NCI-H526 treated with DMSO at 0.1 percent for 48 hours (cell line): ENCODE measurements around the gene SUN2.

Experiments used
- DNase-seq: peaks from one replicate; lab custom pipeline; 2025; lab: John Stamatoyannopoulos, UW

Gene SUN2

GRCh38 chr22:38777087-38777671, 21.4 kb upstream of the SUN2 start:
- DNase-seq, result no peak

GRCh38 chr22:38776086-38776485, 20.3 kb upstream of the SUN2 start:
- no peak for DNase-seq

- DNase-seq, result no peak
Measured at GRCh38 chr22:38775656-38776055, 19.9 kb upstream of the SUN2 start.

- no peak for DNase-seq
Measured at GRCh38 chr22:38774496-38775166, 18.8 kb upstream of the SUN2 start.

- DNase-seq, result no peak
Measured at GRCh38 chr22:38773363-38773946, 17.7 kb upstream of the SUN2 start.

GRCh38 chr22:38772623-38772873, 16.8 kb upstream of the SUN2 start:
- no peak for DNase-seq

- DNase-seq, result no peak
Measured at GRCh38 chr22:38770257-38770949, 14.6 kb upstream of the SUN2 start.

GRCh38 chr22:38768036-38768435, 12.2 kb upstream of the SUN2 start:
- no peak for DNase-seq

- no peak for DNase-seq
Measured at GRCh38 chr22:38767313-38767712, 11.5 kb upstream of the SUN2 start.

GRCh38 chr22:38766076-38766777, 10.4 kb upstream of the SUN2 start:
- DNase-seq, result no peak

GRCh38 chr22:38762551-38762983, 6.8 kb upstream of the SUN2 start:
- DNase-seq, result no peak

- DNase-seq, result no peak
Measured at GRCh38 chr22:38761202-38762162, 5.7 kb upstream of the SUN2 start.

- DNase-seq, result no peak
Measured at GRCh38 chr22:38760477-38761201, 4.8 kb upstream of the SUN2 start.

GRCh38 chr22:38759005-38759404, 3.2 kb upstream of the SUN2 start:
- DNase-seq, result no peak

GRCh38 chr22:38758276-38758945, 2.6 kb upstream of the SUN2 start:
- no peak for DNase-seq

GRCh38 chr22:38757464-38757757, 1.6 kb upstream of the SUN2 start:
- no peak for DNase-seq

- DNase-seq, result no peak
Measured at GRCh38 chr22:38756711-38757463, 1.1 kb upstream of the SUN2 start.

GRCh38 chr22:38755155-38755910, 465 bp downstream of the SUN2 start:
- no peak for DNase-seq

- DNase-seq, result no peak
Measured at GRCh38 chr22:38754751-38755154, 1.0 kb downstream of the SUN2 start.
